HL-60 (cell line): ENCODE results near the gene PCIF1.

Experiments used
- DNase-seq, 2 experiments: peaks; one replicate each; pipeline ENCODE4 v3.0.0-alpha.2; 2010 to 2020; ENCODE audit warnings: low read depth in 1 of 2, low spot score in 1 of 2
- H3K27ac ChIP-seq: fragments of 250-450 bp; sonication (Bioruptor Pico); replicated peaks from 2 replicates; pipeline ENCODE4 v1.5.1; 2020; ENCODE audit warnings: mild to moderate bottlenecking, moderate library complexity
- H3K27me3 ChIP-seq: fragments of 250-450 bp; sonication (Bioruptor Pico); 2 replicates; pipeline ENCODE4 v1.5.1; 2021; ENCODE audit warnings: mild to moderate bottlenecking, moderate library complexity; ENCODE audit not compliant: insufficient read depth, poor library complexity, severe bottlenecking
- H3K4me3 ChIP-seq: replicated peaks from 2 replicates; pipeline ENCODE4 v1.5.1; 2011; ENCODE audit warnings: mild to moderate bottlenecking, control low read depth, low read length; ENCODE audit not compliant: insufficient read depth
- CTCF ChIP-seq: IDR thresholded peaks from one replicate; pipeline ENCODE4 v1.5.1; 2011; ENCODE audit warnings: low read length, control low read depth, inconsistent platforms; ENCODE audit not compliant: insufficient read depth
- GABPA ChIP-seq: IDR thresholded peaks from 2 replicates; pipeline ENCODE4 v1.6.1; 2012; ENCODE audit warnings: low read depth
- POLR2AphosphoS5 ChIP-seq: IDR thresholded peaks from 2 replicates; pipeline ENCODE4 v1.6.1; 2012; ENCODE audit warnings: low read depth
- SPI1 ChIP-seq: IDR thresholded peaks from 2 replicates; pipeline ENCODE4 v1.6.1; 2012; ENCODE audit warnings: low read depth, mild to moderate bottlenecking, borderline replicate concordance
- TF ChIP-seq, protein P1 (sequence below): IDR thresholded peaks from 2 replicates; pipeline ENCODE4 v1.6.1; 2012; ENCODE audit warnings: low read depth; ENCODE audit not compliant: insufficient replicate concordance

Gene PCIF1

DNA sequence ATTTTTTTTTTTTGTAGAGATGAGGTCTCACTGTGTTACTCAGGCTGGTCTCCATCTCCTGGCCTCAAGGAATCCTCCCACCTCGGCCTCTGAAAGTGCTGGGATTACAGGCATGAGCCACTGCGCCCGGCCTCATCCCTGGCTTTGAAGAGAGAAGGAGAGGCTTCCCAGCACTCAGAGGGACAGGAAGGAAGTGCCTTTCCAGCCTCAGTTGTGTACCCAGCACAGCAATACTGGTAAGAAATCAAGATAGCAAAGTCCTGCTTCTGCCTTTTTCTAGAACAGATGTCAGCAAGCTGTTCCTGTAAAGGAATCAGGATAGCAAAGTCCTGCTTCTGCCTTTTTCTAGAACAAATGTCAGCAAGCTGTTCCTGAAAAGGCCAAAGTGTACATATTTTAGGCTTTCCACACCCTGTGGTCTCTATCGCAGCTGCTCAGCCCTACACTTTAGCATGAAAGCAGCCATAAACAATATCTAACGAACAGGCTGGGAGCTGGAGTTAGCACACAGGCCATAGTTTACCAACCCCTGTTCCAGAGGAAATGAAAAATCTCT is 16.2 kb upstream of the PCIF1 start:
- H3K27ac ChIP-seq: no peak overlapping the region
- DNase-seq: no peak
- TF ChIP-seq, protein P1, sequence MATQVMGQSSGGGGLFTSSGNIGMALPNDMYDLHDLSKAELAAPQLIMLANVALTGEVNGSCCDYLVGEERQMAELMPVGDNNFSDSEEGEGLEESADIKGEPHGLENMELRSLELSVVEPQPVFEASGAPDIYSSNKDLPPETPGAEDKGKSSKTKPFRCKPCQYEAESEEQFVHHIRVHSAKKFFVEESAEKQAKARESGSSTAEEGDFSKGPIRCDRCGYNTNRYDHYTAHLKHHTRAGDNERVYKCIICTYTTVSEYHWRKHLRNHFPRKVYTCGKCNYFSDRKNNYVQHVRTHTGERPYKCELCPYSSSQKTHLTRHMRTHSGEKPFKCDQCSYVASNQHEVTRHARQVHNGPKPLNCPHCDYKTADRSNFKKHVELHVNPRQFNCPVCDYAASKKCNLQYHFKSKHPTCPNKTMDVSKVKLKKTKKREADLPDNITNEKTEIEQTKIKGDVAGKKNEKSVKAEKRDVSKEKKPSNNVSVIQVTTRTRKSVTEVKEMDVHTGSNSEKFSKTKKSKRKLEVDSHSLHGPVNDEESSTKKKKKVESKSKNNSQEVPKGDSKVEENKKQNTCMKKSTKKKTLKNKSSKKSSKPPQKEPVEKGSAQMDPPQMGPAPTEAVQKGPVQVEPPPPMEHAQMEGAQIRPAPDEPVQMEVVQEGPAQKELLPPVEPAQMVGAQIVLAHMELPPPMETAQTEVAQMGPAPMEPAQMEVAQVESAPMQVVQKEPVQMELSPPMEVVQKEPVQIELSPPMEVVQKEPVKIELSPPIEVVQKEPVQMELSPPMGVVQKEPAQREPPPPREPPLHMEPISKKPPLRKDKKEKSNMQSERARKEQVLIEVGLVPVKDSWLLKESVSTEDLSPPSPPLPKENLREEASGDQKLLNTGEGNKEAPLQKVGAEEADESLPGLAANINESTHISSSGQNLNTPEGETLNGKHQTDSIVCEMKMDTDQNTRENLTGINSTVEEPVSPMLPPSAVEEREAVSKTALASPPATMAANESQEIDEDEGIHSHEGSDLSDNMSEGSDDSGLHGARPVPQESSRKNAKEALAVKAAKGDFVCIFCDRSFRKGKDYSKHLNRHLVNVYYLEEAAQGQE: no peak
- no peak for TF ChIP-seq GABPA
- TF ChIP-seq POLR2AphosphoS5: no peak
- TF ChIP-seq SPI1: no peak
- no peak for TF ChIP-seq CTCF
- H3K27me3 ChIP-seq: no peaks in the 10 kb centered on the region
- no peak overlapping the region for H3K4me3 ChIP-seq

GRCh38 chr20:45918779-45919537 is 15.5 kb upstream of the PCIF1 start:
- H3K27ac ChIP-seq: no peak overlapping the region
- TF ChIP-seq CTCF: no peak
- TF ChIP-seq GABPA: no peak
- TF ChIP-seq, protein P1: no peak
- no peak for TF ChIP-seq SPI1
- no peak for TF ChIP-seq POLR2AphosphoS5
- H3K27me3 ChIP-seq: no peaks in the 10 kb centered on the region
- no peak for DNase-seq
- no peak overlapping the region for H3K4me3 ChIP-seq

- no peak for TF ChIP-seq CTCF
- no peak for TF ChIP-seq POLR2AphosphoS5
- TF ChIP-seq, protein P1: no peak
- TF ChIP-seq SPI1: no peak
- TF ChIP-seq GABPA: no peak
- no peak overlapping the region for H3K4me3 ChIP-seq
- no peak for DNase-seq
- no peaks in the 10 kb centered on the region for H3K27me3 ChIP-seq
- H3K27ac ChIP-seq: no peak overlapping the region
Observed at GRCh38 chr20:45919542-45920399, 14.7 kb upstream of the PCIF1 start.
